CD4-positive, alpha-beta T cell treated with Interleukin-10 for 1 hour (primary cell): ENCODE measurements around the gene ELAVL3.
A peak's percentile ranks its signal among the peaks of the same experiment; 100 is the strongest.
"Not testable (repeated sequence)": the region's sequence is repeated elsewhere in the genome, so short reads cannot be mapped to it uniquely, and the experiment has no call there.

ENCODE experiments used
- DNase-seq: peaks from one replicate; pipeline ENCODE4 v3.0.0-alpha.2; 2020

The ELAVL3 gene

GRCh38 chr19:11458236-11458900 lies 22.5 kb downstream of the ELAVL3 start:
- DNase-seq, result no peak

GRCh38 chr19:11457831-11458230 lies 23.0 kb downstream of the ELAVL3 start:
- DNase-seq, result no peak

DNA sequence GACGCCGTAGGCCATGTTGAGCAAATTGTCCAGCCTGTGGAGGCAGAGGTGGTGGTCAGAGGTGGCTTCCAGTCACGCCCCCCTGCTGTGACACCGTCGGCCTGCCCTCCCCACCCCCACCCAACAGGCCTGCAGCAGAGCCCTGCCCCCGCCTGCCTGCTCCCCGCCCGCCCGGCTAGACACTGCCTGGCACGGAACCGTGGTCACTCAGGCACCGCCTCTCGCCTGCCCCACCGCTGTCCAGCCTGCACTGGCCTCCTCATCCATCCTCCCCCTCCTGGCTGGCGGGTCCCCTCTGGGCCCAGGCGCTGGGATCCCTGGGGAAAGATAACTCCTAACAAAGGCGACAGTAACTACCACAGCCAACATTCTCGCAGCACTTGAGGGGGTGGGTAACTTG lies 23.7 kb downstream of the ELAVL3 start:
- DNase-seq, result no peak

DNA sequence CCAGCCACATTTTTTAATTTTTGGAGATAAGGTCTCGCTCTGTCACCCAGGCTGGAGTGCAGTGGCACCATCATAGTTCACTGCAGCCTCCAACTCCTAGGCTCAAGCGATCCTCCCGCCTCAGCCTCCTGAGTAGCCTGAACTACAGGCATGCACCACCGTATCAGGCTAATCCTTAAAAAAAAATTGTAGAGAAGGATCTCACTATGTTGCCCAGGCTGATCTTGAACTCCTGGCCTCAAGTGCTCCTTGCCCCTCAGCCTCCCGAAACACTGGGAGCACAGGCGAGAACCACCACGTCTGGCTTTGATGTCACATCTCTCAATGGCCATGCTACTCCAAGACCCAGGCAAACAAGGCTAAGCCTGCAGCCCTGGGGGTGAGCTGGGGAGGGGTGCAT lies 24.2 kb downstream of the ELAVL3 start:
- no peak for DNase-seq

DNA sequence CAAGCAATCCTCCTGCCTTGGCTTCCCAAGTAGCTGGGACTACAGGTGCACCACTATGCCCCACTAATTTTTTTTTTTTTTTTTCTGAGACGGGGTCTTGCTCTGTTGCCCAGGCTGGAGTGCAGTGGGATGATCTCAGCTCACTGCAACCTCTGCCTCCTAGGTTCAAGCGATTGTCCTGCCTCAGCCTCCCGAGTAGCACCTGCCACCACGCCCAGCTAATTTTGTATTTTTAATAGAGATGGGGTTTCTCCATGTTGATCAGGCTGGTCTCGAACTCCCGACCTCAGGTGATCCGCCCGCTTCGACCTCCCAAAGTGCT lies 25.7 kb downstream of the ELAVL3 start:
- DNase-seq, result not testable (repeated sequence)

- no peak for DNase-seq
Observed at GRCh38 chr19:11453468-11454341, 27.1 kb downstream of the ELAVL3 start.

DNA sequence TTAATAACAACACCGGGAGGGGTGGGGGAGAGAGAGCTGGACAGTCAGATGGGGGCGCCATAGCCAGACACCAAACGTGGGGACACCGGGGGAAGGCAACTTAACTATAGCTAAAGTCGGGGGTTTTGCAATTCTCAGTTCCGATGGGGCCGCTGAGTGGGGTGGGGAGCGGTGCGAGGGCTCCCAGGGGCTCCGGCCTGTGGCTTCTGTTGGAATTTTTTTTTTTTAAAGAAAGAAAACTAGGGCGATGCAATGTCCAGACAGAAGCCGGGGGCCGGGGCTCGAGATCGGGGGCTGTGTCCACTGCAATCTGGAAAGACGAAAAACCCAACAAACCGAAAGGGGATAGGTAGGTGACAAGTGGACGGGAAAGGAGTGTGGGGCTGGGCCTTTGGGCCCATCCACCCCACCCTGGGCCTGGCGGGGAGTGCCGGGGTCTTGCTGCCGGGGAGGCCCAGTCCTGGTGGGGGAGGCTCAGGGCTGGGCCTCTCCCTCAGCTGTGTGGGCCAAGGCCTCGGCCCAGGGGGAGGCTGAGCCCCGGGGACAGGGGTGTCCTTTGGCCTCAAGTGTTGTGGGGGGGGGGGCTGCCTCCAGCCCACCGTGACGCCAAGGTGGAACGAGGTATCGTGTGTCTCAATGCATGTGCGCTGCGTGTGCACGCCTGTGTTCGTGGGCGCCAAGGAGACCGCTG lies 28.1 kb downstream of the ELAVL3 start:
- no peak for DNase-seq

DNA sequence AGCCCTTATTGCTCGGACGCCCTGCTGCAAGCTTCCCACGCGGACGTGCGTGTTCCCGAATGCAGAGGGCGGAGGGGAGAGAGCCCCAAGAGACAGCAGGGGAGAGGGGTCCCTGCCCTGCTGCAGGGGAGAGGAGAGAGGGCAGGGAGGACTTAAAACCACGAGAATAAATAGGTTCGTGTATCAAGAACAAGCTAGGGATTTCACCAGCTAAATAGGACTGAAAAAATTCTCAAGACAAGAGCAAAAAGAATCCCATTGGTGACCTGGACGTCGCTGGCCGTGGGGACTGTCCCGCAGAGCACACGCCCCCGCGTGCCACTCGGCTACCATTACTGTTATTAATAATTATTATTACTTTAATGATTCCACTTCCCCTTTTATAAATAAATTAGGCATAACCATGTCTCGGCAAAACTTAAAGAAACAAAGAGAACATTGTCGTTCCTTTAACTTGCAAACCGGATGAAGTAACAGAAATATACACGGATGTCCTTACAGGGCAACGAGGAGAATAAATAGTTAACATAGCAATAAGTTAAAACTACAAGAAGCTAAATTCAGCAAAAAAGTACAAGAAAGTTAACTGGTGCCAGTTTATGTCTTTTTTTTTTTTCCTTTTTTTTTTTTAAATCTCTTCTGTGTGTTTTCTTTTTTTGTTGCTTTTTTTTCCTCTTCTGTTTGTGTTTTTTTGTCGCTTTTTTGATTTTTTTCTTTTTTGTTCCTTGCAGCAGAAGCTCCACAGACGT lies 28.8 kb downstream of the ELAVL3 start:
- no peak for DNase-seq

- no peak for DNase-seq
Observed at GRCh38 chr19:11451327-11451870, 29.4 kb downstream of the ELAVL3 start.

DNA sequence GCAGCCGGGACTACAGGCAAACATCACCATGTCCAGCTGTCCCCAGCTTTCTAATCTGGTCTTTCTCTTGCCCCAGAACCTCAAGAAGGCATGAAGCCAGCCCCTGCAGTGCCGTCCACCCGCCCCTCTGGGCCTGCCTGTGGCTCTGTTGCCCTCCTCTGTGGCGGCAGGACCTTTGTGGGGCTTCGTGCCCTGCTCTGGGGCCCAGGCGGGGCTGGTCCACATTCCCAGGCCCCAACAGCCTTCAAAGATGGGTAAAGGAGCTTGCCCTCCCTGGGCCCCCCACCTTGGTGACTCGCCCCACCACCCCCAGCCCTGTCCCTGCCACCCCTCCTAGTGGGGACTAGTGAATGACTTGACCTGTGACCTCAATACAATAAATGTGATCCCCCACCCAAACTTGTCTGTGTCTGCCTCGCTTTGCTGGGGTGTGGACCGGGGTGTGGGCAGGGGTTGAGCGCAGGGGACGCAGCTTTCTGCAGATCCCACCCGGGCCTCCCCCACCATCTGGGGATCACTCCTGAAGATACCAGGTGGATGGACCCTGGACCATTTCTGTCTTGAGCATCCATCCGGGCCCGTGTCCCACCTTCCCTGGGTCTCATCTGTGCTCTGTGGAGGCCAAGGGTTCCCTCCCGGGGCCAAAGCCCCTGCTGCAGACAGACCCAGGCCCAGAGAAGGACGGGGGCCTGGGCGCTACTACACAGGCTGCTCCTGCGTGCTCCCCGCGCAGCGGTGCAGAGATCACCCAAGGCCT lies 30.1 kb downstream of the ELAVL3 start:
- no peak for DNase-seq

GRCh38 chr19:11448923-11449554 lies 31.8 kb downstream of the ELAVL3 start:
- DNase-seq, result no peak

DNA sequence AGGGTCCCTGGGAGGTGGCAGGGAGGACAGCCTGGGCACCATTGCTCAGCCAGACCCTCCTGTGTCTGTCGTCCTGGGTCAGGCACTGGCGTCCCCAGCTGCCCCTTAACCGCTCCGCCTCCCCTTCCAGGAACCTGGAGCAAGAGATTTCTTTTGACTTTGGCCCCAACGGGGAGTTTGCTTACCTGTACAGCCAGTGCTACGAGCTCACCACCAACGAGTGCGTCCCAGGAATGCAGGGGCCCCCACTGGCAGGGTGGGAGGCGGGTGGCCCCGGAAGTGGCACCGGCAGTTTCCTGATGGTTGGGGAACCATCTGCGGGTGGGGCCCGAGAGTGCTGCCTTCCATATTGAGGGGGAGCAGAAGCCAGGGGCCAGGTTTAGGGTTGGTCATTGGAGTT lies 32.4 kb downstream of the ELAVL3 start:
- no peak for DNase-seq

GRCh38 chr19:11447347-11448262 lies 33.2 kb downstream of the ELAVL3 start:
- DNase-seq, result no peak

DNA sequence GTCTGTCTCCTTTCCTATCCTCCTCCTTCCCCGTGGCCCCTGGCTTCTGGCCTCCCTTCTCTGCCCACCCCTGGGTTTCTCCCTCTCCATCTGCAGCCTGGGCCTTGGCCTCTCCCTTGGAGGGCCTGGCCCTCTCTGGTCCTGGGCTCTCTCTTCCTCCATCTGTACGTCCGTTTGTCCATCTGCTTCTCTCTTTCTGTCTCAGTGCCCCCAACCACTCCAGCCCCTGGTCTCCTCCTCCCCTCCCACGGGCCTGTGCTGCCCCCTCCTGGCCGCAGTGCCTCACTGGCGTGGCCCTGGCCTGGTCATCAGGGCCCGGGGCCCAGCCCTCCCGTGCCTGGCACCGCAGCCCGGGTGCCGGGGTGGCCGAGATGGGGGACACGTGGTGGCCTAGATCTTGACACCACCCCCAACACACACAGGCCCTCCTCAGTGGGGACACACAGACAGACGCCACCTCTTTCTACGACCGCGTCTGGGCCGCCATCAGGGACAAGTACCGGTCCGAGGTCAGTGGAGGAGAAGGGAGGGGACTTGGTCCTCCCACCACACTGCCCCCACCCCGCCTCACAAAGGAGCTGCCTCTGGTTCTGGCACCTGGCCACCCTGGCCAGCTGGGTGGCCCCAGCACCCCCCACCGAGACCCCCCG lies 34.1 kb downstream of the ELAVL3 start:
- peak; percentile 51 for DNase-seq

- no peak for DNase-seq
Observed at GRCh38 chr19:11446271-11446651, 34.6 kb downstream of the ELAVL3 start.

GRCh38 chr19:11445141-11445540 lies 35.7 kb downstream of the ELAVL3 start:
- DNase-seq, result no peak

GRCh38 chr19:11444059-11444458 lies 36.8 kb downstream of the ELAVL3 start:
- DNase-seq, result no peak

DNA sequence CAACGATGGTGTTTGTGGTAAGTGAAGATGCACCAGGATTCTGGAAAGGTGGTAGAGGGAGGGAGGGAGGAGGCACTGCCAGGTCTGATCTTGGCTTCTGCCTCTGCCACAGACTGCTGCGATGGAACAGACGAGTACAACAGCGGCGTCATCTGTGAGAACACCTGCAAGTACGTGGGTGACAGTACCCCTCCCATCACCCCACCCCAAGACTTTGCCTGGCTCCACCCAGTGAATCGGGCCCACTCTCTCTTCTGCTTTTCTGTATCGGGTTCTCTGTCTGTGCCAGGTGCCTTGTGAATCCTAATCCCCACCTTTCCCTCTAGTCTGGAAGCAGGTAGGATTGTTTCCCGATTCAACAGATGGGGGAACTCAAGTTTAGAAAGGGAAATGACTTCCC lies 42.9 kb downstream of the ELAVL3 start:
- no peak for DNase-seq

DNA sequence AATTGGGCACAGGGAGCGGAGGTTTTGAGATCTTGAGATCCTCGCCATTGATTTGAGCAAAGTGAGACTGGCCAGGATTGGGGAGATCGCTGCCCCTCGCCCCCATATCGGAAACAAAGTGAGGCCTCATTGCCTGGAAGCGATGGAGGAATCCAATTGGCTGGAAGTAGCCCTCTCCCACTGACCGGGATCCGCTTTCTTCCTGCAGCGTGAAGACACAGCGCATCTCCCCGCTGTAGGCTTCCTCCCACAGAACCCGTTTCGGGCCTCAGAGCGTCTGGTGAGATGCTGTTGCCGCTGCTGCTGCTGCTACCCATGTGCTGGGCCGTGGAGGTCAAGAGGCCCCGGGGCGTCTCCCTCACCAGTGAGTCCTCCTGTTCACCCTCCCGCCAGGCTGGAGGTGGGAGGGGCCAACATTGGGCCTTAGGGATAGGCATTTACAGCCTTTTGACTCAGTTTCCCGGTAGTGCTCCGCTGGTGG lies 45.0 kb downstream of the ELAVL3 start:
- no peak for DNase-seq
